Measurements from ENCODE around the gene BMPR1B.
A peak's percentile ranks its signal among the peaks of the same experiment; 100 is the strongest.

The BMPR1B gene

GRCh38 chr4:94757192-94758140, at the start of gene BMPR1B:
BMPR1B (plus strand) TSS chr4:94757955; CDS start chr4:95104425, 346,470 bp downstream.
- DNase-seq (ENCODE audit: low spot score) = peak; percentile 84

GRCh38 chr4:94711635-94712034, 46.1 kb upstream of the BMPR1B start:
- no peak for DNase-seq (ENCODE audit: low spot score)

GRCh38 chr4:94714365-94715160, 43.2 kb upstream of the BMPR1B start:
- DNase-seq (ENCODE audit: low spot score) = no peak

- no peak for DNase-seq (ENCODE audit: low spot score)
Observed at GRCh38 chr4:94715726-94716125, 42.0 kb upstream of the BMPR1B start.

GRCh38 chr4:94721310-94721709, 36.4 kb upstream of the BMPR1B start:
- no peak for DNase-seq (ENCODE audit: low spot score)

GRCh38 chr4:94722270-94722669, 35.5 kb upstream of the BMPR1B start:
- no peak for DNase-seq (ENCODE audit: low spot score)

- DNase-seq (ENCODE audit: low spot score) = no peak
Observed at GRCh38 chr4:94722748-94723147, 35.0 kb upstream of the BMPR1B start.

GRCh38 chr4:94724016-94724790, 33.6 kb upstream of the BMPR1B start:
- DNase-seq (ENCODE audit: low spot score) = no peak

- DNase-seq (ENCODE audit: low spot score) = no peak
Observed at GRCh38 chr4:94726524-94727123, 31.1 kb upstream of the BMPR1B start.

GRCh38 chr4:94728056-94728766, 29.5 kb upstream of the BMPR1B start:
- DNase-seq (ENCODE audit: low spot score) = no peak

GRCh38 chr4:94732358-94732698, 25.4 kb upstream of the BMPR1B start:
- no peak for DNase-seq (ENCODE audit: low spot score)

- DNase-seq (ENCODE audit: low spot score) = no peak
Observed at GRCh38 chr4:94739741-94740140, 18.0 kb upstream of the BMPR1B start.

GRCh38 chr4:94741304-94741703, 16.5 kb upstream of the BMPR1B start:
- no peak for DNase-seq (ENCODE audit: low spot score)

GRCh38 chr4:94743838-94744237, 13.9 kb upstream of the BMPR1B start:
- no peak for DNase-seq (ENCODE audit: low spot score)

GRCh38 chr4:94744850-94745249, 12.9 kb upstream of the BMPR1B start:
- no peak for DNase-seq (ENCODE audit: low spot score)

- DNase-seq (ENCODE audit: low spot score) = no peak
Observed at GRCh38 chr4:94746746-94747145, 11.0 kb upstream of the BMPR1B start.

- DNase-seq (ENCODE audit: low spot score) = peak; percentile 82
Observed at GRCh38 chr4:94758141-94758699, 465 bp downstream of the BMPR1B start.

GRCh38 chr4:94758700-94759399, 1.1 kb downstream of the BMPR1B start:
- DNase-seq (ENCODE audit: low spot score) = peak; percentile 52

- no peak for DNase-seq (ENCODE audit: low spot score)
Observed at GRCh38 chr4:94759767-94760211, 2.0 kb downstream of the BMPR1B start.

GRCh38 chr4:94762326-94762725, 4.6 kb downstream of the BMPR1B start:
- DNase-seq (ENCODE audit: low spot score) = no peak
